GM11168 (cell line): ENCODE results near the gene VPS4B.

Experiments
- in situ Hi-C: fragments of 300-500 bp; cut with MboI; formaldehyde crosslinking; loops from one replicate; pipeline ENCODE4 v1.12.0; 2022; ENCODE audit warnings: low sequenced_read_pairs; ENCODE audit not compliant: unreplicated experiment

VPS4B gene

GRCh38 chr18:63433334-63433866 lies 11.1 kb upstream of the VPS4B start:
- in situ Hi-C loops: loop anchor here (5.0 kb wide), 2 partner anchors 86 to 416 kb away; no protein-coding TSS in a partner anchor

GRCh38 chr18:63431180-63431579 lies 8.9 kb upstream of the VPS4B start:
- in situ Hi-C loops: loop anchor here (5.0 kb wide), 2 partner anchors 84 to 414 kb away; no protein-coding TSS in a partner anchor

DNA sequence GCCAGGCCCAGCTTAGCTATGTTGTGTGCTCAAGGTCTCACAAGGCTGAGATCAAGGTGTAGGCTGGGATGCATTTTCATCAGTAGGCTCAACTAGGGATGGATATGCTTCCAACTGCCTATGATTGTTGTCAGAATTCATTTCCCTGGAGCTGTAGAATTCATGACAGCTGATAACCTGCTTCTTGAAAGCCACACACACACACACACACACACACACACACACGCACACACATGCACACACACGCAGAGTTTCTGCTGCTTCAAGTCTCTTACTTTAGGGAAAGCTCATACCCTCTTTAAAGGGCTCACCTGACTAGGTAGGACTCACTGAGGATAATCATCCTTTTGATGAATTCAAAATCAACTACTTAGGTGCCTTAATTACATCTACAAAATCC lies 8.2 kb upstream of the VPS4B start:
- in situ Hi-C loops: loop anchor here (5.0 kb wide), 2 partner anchors 83 to 413 kb away; no protein-coding TSS in a partner anchor

DNA sequence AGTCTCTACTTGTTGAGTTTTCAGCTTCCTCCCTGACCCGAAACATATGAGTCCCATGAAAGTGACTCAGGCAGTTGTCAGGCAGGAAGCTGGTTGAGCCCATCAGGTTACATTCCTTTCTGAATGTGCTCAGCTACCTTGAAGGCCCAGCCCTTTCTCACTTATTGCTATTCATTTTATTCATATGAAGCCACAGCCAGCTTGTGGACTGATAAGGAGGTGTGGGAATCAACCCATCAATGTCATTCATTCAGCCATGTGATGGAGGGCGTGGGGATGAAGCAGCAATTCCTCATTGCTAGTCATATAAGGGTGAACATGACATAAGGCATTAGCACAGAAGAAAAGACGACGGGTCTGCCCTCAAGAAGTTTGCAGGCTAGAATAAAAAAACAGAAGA lies 5.3 kb upstream of the VPS4B start:
- in situ Hi-C loops: no loop called here

DNA sequence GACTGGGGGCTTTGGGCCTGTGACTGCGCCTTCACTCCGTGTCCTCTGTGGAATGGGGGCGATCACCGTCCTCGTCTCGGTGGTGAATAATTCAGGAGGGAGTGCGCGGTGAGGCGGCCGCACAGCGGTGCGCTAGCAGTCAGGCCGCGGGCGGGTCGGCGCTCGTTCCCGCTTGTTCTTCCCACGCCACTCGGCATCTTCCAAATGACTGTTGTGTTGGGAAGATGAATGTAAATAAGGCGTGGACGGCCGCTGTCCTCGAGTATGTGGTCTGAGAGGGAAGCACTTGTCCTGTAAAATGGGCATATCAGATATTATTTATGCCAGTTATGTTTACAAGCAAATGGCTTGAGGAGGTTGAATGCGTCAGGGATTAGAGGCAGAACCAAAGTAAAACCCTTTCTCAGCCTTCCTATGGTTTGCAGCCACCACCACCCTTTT lies 608 bp upstream of the VPS4B start:
- in situ Hi-C loops: no loop called here

- in situ Hi-C loops: no loop called here
Measured at GRCh38 chr18:63421514-63421913, 762 bp downstream of the VPS4B start.

DNA sequence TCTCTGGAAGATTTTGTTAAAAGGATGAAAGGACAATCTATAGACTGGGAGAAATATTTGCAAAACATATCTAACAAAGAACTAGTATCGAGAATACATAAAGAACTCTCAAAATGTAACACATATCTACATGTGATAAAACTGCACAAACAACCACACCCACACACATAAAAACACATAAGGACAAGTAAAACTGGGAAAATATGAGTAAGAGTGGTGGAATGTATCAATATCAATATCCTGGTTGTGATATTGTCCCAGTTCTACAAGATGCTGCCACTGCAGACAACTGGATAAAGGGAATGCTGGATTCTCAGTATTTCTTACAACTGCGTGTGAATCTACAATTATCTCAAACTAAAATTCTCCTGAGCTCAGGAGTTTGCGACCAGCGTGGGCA lies 9.3 kb downstream of the VPS4B start:
- in situ Hi-C loops: no loop called here

DNA sequence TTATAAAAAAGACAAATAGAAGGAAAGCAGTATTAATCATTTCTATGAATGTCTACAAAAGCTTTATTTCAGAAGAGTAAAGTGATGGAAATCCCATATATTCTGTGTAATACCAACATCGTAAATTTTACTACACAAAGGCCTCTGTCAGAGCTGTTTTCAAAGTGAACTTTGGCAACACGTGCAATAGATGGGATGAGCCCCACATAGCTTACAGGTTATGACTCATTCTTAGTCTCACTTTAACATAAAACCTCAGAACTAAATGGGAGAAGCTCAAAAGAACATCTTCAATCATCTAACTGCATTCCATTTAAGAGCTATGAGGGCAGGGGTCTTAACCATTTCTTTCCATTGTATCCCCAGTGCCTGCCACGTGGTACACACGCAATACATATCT lies 11.5 kb downstream of the VPS4B start:
- in situ Hi-C loops: no loop called here

DNA sequence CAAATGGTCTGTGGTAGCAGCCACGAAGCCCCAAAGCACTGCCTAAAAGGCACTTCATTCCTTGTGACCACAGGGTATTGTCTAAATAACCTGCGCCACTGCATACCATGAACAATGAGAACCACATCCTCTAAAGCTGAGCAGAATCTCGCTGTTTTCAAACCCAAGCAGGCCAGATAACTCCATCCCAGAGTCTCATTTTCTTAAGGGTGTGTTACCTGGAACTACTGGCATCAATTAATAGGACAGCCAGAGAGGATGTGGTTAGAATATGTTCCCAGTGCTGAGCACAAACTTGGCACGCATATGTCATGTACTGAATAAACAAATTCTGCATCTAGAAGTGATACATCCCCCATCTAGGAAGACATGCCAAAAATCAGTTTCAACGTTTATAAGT lies 13.0 kb downstream of the VPS4B start:
- in situ Hi-C loops: no loop called here

GRCh38 chr18:63407734-63408133 lies 14.5 kb downstream of the VPS4B start:
- in situ Hi-C loops: no loop called here

DNA sequence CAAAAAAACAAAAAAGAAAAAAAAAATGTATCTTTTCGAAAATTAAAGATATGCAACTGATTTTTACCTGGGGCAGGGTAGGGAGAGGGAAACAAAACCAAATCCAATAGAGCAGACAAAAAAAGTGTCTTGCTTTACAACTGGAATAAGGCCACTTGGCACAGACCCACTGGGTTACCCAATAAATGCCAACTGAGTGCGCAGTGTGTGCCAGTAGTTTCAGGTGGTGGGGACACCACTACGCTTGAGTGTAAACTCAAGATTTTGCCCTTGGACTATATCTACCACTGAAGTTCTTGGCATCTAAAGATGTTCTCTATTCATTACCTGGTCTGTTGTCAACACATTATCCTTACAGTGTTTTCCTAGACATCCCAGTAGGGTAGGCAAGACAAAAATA lies 16.3 kb downstream of the VPS4B start:
- in situ Hi-C loops: no loop called here

GRCh38 chr18:63402246-63403162 lies 19.8 kb downstream of the VPS4B start:
- in situ Hi-C loops: no loop called here

DNA sequence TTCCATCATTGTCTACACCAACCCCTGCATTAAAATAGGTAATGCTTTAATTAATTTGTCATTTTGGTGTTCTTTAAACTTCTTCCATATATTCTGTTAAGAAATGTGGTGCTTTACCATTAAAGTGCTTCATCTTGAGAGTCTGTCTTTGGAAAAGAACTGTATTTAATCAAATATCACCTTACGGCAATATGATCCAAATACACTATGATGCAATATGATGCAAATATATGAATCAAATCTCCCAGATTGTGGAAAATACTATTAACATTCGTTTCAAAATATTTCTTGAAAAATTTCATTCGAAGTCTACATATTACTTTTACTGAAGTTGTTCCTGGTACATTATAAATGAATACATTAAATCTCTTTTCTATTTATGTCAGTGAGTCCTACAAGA lies 23.0 kb downstream of the VPS4B start:
- in situ Hi-C loops: no loop called here

DNA sequence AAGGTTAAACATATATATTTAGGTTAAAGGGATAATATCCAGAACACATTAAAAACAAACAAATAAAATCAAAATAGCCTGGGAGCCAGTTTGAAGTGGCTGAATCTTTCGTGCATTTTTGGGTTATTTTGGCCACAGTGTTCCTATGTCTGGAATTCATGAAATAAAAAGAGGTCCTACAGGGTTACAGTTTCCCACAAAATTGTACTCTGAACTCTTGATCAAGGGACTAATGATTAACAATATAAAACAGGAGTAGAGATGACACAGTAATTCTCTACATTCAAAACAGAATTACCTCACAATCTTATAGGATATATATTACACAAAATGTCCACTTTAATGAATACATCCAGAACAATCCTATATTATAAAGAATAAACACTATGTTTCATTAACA lies 24.9 kb downstream of the VPS4B start:
- in situ Hi-C loops: no loop called here

DNA sequence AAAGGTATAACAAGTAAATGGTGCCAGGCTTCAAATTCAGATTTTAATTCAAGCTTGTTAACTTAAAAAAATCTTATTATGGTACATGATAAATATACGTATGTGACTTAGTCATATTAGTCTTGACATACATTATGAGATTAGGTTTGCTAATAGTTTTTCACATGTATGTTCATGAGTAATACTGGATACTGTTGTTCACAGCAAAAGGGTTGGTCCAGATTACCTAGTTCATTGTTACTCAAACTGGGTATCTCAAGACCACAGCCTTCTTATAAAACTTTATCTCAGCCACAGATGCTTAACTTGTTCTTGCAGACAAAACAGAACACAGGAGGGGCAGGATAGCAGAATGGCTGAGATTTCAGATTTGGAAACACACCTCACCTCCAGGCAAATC lies 26.8 kb downstream of the VPS4B start:
- in situ Hi-C loops: no loop called here

- in situ Hi-C loops: no loop called here
Measured at GRCh38 chr18:63394954-63395353, 27.3 kb downstream of the VPS4B start.

DNA sequence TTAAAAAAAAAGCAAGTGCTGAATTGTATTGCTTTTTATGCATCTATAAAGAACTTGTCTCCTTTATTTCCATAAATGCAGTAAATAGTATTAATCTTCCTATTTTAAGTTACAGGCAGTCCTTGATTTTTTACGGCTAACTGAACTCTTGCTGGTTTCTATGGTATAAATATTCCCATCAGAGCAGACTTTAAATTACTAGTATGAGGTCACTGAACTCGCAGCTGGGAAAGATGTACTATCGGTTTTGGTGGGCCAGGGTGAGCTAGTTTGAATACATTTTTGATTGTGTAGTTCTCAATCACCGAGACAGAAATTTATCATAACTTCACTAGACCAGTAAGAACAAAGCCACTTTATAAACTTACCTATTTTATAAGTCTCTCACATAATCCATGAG lies 34.4 kb downstream of the VPS4B start:
- in situ Hi-C loops: no loop called here

GRCh38 chr18:63382843-63383242 lies 39.4 kb downstream of the VPS4B start:
- in situ Hi-C loops: no loop called here

GRCh38 chr18:63379639-63379962 lies 42.7 kb downstream of the VPS4B start:
- in situ Hi-C loops: no loop called here

- in situ Hi-C loops: no loop called here
Measured at GRCh38 chr18:63378919-63379638, 43.2 kb downstream of the VPS4B start.

DNA sequence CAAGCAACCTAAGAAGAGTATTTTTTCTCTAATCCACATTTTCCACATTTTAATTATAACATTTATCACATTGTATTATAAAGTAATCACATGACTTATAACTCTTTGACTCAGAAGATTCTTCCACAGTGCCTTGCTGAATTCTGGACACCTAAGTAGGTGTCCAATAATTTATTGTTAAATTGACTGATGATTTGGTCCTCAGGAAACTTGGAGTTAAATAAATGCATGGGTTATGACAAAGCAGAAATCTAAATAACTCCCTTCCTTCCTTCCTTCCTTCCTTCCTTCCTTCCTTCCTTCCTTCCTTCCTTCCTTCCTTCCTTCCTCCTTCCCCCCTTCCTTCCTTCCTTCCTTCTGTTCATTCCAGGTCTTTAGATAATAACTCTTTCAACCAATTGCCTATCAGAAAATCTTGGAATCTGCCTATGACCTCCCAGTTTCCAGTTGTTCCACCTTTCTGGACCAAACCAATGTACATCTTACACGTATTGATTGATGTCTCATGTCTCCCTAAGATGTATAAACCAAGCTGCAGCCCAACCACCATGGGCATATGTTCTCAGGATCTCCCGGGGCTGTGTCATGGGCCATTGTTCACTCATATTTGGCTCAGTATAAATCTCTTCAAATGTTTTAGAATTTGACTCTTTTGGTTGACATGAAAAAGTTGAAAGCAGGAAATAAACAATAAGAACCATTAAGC lies 44.8 kb downstream of the VPS4B start:
- in situ Hi-C loops: no loop called here
